Measurements from ENCODE around the gene JAKMIP1. TPM values are rescaled to one million over a fixed set of nuclear protein-coding genes. Genes with fewer than 3 reads are reported as not detected.

JAKMIP1 gene
- total RNA-seq, 3 donors from 2014 or later = 0.66 to 0.88 (median 0.80) TPM

DNA sequence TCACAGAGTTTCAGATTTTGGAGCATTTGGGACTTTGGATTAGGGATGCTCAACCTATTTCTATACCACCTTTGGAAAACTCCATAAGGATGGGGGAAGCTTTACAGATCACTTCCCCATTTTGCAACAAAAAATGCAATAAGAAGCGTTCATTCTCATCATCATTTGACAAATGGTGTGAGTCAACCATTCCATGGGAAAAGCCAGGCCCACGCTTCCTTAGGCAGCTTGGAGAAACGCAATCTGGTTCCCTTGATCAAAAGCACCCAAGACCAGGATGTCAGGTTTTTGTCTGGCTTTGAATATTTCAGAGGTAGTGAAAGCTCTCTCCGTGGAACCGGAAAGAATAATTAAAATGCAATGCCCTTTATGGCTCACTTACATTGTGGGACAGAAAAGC lies 102.8 kb downstream of the JAKMIP1 start:
- Histone ChIP-seq H3K27me3 (no peaks in the 10 kb centered on the region), H3K4me1 (no peaks in the 10 kb centered on the region), H3K9me3 (no peaks in the 10 kb centered on the region), H3K27ac (no peak overlapping the region), H3K4me3 (no peak overlapping the region), H3K36me3 (no peaks in the 10 kb centered on the region)
- TF ChIP-seq POLR2AphosphoS5 (IDR thresholded peaks at IDR 0.05) (no peak), POLR2A (IDR thresholded peaks at IDR 0.05) (no peak)
- TF ChIP-seq, protein P1, sequence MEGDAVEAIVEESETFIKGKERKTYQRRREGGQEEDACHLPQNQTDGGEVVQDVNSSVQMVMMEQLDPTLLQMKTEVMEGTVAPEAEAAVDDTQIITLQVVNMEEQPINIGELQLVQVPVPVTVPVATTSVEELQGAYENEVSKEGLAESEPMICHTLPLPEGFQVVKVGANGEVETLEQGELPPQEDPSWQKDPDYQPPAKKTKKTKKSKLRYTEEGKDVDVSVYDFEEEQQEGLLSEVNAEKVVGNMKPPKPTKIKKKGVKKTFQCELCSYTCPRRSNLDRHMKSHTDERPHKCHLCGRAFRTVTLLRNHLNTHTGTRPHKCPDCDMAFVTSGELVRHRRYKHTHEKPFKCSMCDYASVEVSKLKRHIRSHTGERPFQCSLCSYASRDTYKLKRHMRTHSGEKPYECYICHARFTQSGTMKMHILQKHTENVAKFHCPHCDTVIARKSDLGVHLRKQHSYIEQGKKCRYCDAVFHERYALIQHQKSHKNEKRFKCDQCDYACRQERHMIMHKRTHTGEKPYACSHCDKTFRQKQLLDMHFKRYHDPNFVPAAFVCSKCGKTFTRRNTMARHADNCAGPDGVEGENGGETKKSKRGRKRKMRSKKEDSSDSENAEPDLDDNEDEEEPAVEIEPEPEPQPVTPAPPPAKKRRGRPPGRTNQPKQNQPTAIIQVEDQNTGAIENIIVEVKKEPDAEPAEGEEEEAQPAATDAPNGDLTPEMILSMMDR (IDR thresholded peaks at IDR 0.05) = no peak
- intact Hi-C loops (cut with DNase I; ENCODE audit: low total_unique reads) = no loop called here
- no peak for DNase-seq (ENCODE audit: low spot score in 2 of 2)

DNA sequence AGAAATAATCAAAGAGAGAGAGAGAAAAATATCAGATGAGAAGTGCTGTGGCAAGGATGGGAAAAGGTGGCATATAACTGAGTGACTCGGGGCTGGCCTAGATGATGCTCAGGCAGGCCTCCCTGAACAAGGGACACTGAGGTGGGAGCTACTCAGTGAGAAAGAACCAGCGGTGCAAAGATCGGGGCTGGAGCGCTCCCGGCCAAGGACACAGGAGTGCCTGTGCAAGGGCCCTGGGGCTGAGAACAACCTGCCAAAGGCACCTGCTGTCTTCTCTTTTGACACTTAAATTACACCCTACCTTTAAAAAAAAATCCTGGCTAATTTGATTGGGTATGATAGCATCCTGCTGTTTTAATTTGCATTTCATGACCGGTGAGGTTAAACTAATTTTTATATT lies 104.5 kb downstream of the JAKMIP1 start:
- no peak for DNase-seq (ENCODE audit: low spot score in 2 of 2)
- Histone ChIP-seq H3K4me1 (no peaks in the 10 kb centered on the region), H3K36me3 (no peaks in the 10 kb centered on the region), H3K27me3 (no peaks in the 10 kb centered on the region), H3K27ac (no peak overlapping the region), H3K4me3 (no peak overlapping the region), H3K9me3 (no peaks in the 10 kb centered on the region)
- TF ChIP-seq, protein P1 (IDR thresholded peaks at IDR 0.05) = no peak
- TF ChIP-seq POLR2AphosphoS5 (IDR thresholded peaks at IDR 0.05) (no peak), POLR2A (IDR thresholded peaks at IDR 0.05) (no peak)
- intact Hi-C loops (cut with DNase I; ENCODE audit: low total_unique reads) = no loop called here

DNA sequence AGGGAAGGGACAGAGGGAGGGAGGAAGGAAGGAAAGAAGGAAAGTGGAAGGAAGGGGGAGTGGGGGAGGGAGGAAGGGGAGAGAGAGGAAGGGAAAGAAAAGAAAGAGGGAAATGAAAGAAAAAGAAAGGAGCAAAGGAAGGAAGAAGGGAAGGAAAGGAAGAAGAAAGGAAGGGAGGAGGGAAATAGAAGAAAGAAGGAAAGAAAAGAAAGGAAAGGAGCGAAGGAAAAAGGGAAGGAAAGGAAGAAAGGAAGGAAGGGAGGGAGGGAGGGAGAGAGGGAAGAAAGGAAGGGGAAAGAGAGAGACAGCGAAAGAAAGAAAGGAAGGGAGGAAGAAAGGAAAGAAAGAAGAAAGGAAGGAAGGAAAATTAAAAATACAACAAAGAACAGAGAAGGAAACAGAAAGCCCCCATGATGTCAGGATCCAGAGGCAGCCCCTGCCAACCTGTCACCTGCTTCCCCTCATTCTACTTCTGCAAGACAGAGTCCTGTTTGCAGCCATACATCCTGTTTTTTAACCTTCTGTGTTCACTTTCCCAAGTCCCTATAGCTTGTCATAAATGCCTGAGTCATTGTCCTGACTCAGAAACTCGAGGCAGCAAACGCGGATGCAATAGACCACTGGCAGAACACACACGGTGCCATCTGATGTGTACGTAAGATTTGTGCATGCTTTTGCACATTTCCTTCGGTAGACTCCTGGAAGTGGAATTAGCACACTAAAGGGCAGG lies 105.2 kb downstream of the JAKMIP1 start:
- Histone ChIP-seq H3K4me1 (no peaks in the 10 kb centered on the region), H3K36me3 (no peaks in the 10 kb centered on the region), H3K4me3 (no peak overlapping the region), H3K9me3 (no peaks in the 10 kb centered on the region), H3K27ac (no peak overlapping the region), H3K27me3 (no peaks in the 10 kb centered on the region)
- DNase-seq (ENCODE audit: low spot score in 2 of 2) = no peak
- intact Hi-C loops (cut with DNase I; ENCODE audit: low total_unique reads) = no loop called here
- TF ChIP-seq POLR2AphosphoS5 (IDR thresholded peaks at IDR 0.05) = no peak
- no peak for TF ChIP-seq POLR2A (IDR thresholded peaks at IDR 0.05)
- TF ChIP-seq, protein P1 (IDR thresholded peaks at IDR 0.05) = no peak

DNA sequence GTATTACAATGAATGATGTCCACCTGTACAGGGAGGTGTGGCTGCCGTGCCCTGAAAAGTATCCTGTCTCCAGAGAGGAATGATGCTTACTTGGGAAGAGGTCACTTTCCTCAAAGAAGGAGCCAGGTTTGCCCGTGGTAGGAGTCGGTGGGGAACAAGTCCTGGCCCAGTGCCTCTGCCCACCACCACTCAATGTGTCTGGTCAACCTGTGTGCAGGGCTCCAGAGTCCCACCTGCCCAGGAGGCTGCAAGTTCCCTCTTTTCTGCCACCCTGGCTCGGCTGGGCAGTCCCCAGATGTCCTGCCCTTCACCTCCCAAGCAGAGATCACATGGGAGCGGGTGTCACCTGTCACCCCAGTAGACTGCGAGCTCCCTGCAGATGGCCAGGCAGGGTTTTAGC lies 106.7 kb downstream of the JAKMIP1 start:
- intact Hi-C loops (cut with DNase I; ENCODE audit: low total_unique reads) = no loop called here
- H3K4me1 ChIP-seq = no peaks in the 10 kb centered on the region
- TF ChIP-seq POLR2AphosphoS5 (IDR thresholded peaks at IDR 0.05) = no peak
- TF ChIP-seq POLR2A (IDR thresholded peaks at IDR 0.05) = no peak
- TF ChIP-seq, protein P1 (IDR thresholded peaks at IDR 0.05) = no peak
- no peaks in the 10 kb centered on the region for H3K36me3 ChIP-seq
- no peak for DNase-seq (ENCODE audit: low spot score in 2 of 2)
- no peak overlapping the region for H3K27ac ChIP-seq
- H3K27me3 ChIP-seq = peaks cover 0 to 2% of the 10 kb centered on the region in 2 donors
- H3K4me3 ChIP-seq = no peak overlapping the region
- H3K9me3 ChIP-seq = no peaks in the 10 kb centered on the region

DNA sequence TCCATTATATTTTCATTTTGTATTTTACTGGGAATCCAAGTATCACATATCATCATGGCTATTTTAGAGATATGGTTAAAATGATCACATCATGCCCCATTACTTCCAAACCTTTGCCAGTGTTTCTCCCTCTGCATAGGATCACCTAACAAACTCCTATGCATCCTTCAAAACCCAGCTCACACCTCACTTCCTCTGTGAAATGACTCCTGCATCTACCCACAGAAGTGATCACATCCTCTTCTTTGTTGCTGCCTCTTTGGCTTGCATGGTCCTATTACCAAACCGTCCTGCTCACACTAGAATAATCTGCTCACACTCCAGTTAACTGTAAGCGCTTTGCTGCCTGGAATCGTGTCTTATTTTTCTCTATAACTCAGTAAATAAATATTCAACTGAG lies 107.4 kb downstream of the JAKMIP1 start:
- TF ChIP-seq, protein P1 (IDR thresholded peaks at IDR 0.05) = no peak
- no peak for TF ChIP-seq POLR2AphosphoS5 (IDR thresholded peaks at IDR 0.05)
- H3K27ac ChIP-seq = no peak overlapping the region
- H3K27me3 ChIP-seq = peaks cover 0 to 7% of the 10 kb centered on the region in 2 donors
- intact Hi-C loops (cut with DNase I; ENCODE audit: low total_unique reads) = no loop called here
- no peaks in the 10 kb centered on the region for H3K36me3 ChIP-seq
- H3K4me3 ChIP-seq = no peak overlapping the region
- H3K4me1 ChIP-seq = no peaks in the 10 kb centered on the region
- DNase-seq (ENCODE audit: low spot score in 2 of 2) = no peak
- H3K9me3 ChIP-seq = no peaks in the 10 kb centered on the region

All from breast epithelium (tissue), 4 donors.